HepG2 (cell line): ENCODE results near the gene UXS1. TPM values are rescaled to one million over a fixed set of nuclear protein-coding genes. Genes with fewer than 3 reads are reported as not detected.

Experiments used
- AGO1 ChIP-seq: fragments of 200-400 bp; formaldehyde crosslinking; IDR thresholded peaks from 2 replicates; pipeline ENCODE4 v1.6.1; 2017; ENCODE audit warnings: mild to moderate bottlenecking, low read depth, low read length, moderate library complexity; ENCODE audit not compliant: poor library complexity, severe bottlenecking
- E2F5 ChIP-seq: sonication (generic); formaldehyde crosslinking; conservative IDR thresholded peaks from 2 replicates; pipeline ENCODE4 v1.4.0; 2020; ENCODE audit warnings: missing genetic modification reagents
- HNRNPL ChIP-seq: fragments of 200-400 bp; formaldehyde crosslinking; IDR thresholded peaks from 2 replicates; pipeline ENCODE4 v1.6.1; 2017; ENCODE audit warnings: mild to moderate bottlenecking, low read depth, low read length
- KDM5A ChIP-seq: fragments of 200-600 bp; sonication (generic); IDR thresholded peaks from 2 replicates; pipeline ENCODE4 v1.7.0; 2018; ENCODE audit warnings: antibody characterized with exemption, mild to moderate bottlenecking, low read length, borderline replicate concordance
- MXD3 ChIP-seq: IDR thresholded peaks from 2 replicates; pipeline ENCODE4 v1.6.1; 2016; ENCODE audit warnings: mild to moderate bottlenecking, missing biosample characterization, missing genetic modification reagents
- NFATC3 ChIP-seq: sonication (generic); formaldehyde crosslinking; IDR thresholded peaks from 2 replicates; pipeline ENCODE4 v1.5.1; 2020; ENCODE audit warnings: mild to moderate bottlenecking, missing genetic modification reagents
- PLSCR1 ChIP-seq: sonication (generic); formaldehyde crosslinking; IDR thresholded peaks from 2 replicates; pipeline ENCODE4 v1.5.0; 2020; ENCODE audit warnings: missing genetic modification reagents, mild to moderate bottlenecking, borderline replicate concordance
- PTBP1 ChIP-seq: fragments of 200-400 bp; formaldehyde crosslinking; IDR thresholded peaks from 2 replicates; pipeline ENCODE4 v1.6.1; 2018; ENCODE audit warnings: low read length, low read depth; ENCODE audit not compliant: poor library complexity, severe bottlenecking
- RXRB ChIP-seq: IDR thresholded peaks from 2 replicates; pipeline ENCODE4 v1.6.1; 2016; ENCODE audit warnings: borderline replicate concordance, missing genetic modification reagents, missing compliant biosample characterization
- SIX1 ChIP-seq: sonication (generic); formaldehyde crosslinking; IDR thresholded peaks from 2 replicates; pipeline ENCODE4 v1.4.0; 2020; ENCODE audit warnings: missing genetic modification reagents, borderline replicate concordance
- THAP9 ChIP-seq: sonication (generic); formaldehyde crosslinking; IDR thresholded peaks from 2 replicates; pipeline ENCODE4; 2020; ENCODE audit warnings: missing genetic modification reagents, mild to moderate bottlenecking, borderline replicate concordance
- ZBTB7B ChIP-seq: sonication (generic); formaldehyde crosslinking; IDR thresholded peaks from 2 replicates; pipeline ENCODE4 v1.4.0; 2020; ENCODE audit warnings: missing genetic modification reagents
- ZFP36L1 ChIP-seq: sonication (generic); formaldehyde crosslinking; IDR thresholded peaks from 2 replicates; pipeline ENCODE4 v1.8.0; 2022; ENCODE audit warnings: mild to moderate bottlenecking, missing genetic modification reagents, moderate library complexity
- ZFP62 ChIP-seq: sonication (generic); formaldehyde crosslinking; IDR thresholded peaks from 2 replicates; pipeline ENCODE4 v1.4.0; 2020; ENCODE audit warnings: missing genetic modification reagents
- ZFP91 ChIP-seq: sonication (generic); formaldehyde crosslinking; IDR thresholded peaks from 2 replicates; pipeline ENCODE4 v1.9.0; 2022; ENCODE audit warnings: missing genetic modification reagents, mild to moderate bottlenecking, borderline replicate concordance
- ZNF432 ChIP-seq: sonication (generic); formaldehyde crosslinking; IDR thresholded peaks from 2 replicates; pipeline ENCODE4 v1.5.0; 2020; ENCODE audit warnings: missing genetic modification reagents, mild to moderate bottlenecking, borderline replicate concordance
- ZNF512B ChIP-seq: sonication (generic); formaldehyde crosslinking; IDR thresholded peaks from 2 replicates; pipeline ENCODE4 v1.5.1; 2020; ENCODE audit warnings: missing genetic modification reagents, mild to moderate bottlenecking, borderline replicate concordance
- ZNF572 ChIP-seq: sonication (generic); formaldehyde crosslinking; IDR thresholded peaks from 2 replicates; pipeline ENCODE4 v1.5.1; 2020; ENCODE audit warnings: mild to moderate bottlenecking, missing genetic modification reagents
- ZNF598 ChIP-seq: sonication (generic); formaldehyde crosslinking; IDR thresholded peaks from 2 replicates; pipeline ENCODE4 v1.5.1; 2020; ENCODE audit warnings: mild to moderate bottlenecking, missing genetic modification reagents, borderline replicate concordance
- ZNF879 ChIP-seq: sonication (generic); formaldehyde crosslinking; IDR thresholded peaks from 2 replicates; pipeline ENCODE4 v1.8.1; 2023; ENCODE audit warnings: missing genetic modification reagents
- polyA plus RNA-seq, 8 experiments: library from polyadenylated mRNA; depleted of rRNA in 3 of 8; stranded (reverse) in 7 of 8; unstranded in 1 of 8; fragments of >200 nt; fragmentation: Illumina TruSeq in 4 of 8; extraction: Trizol in 4 of 8; gene quantifications; 2 replicates each; pipeline versions ENCODE4 v1.2.1 to v1.2.3, GENCODE V29; 2011 to 2016; ENCODE audit warnings: low read depth in 4 of 8, missing spikeins in 1 of 8, mixed read lengths in 1 of 8; ENCODE audit not compliant: insufficient read depth in 1 of 8
- total RNA-seq, 5 experiments: library from RNA; depleted of rRNA; stranded (reverse); fragments of >200 nt; fragmentation: Illumina TruSeq; extraction: Trizol; gene quantifications; 2 replicates each; pipeline ENCODE4 v1.2.3, GENCODE V29; 2016; ENCODE audit warnings: low read depth in 1 of 5

Gene UXS1
- total and polyA plus RNA-seq, 2 of the 13 experiments (the other 11 are each of a cell fraction or from before 2014, with no cell fraction given), result 53.3 to 110 TPM

- TF ChIP-seq PLSCR1, result no peak
- no peak for TF ChIP-seq NFATC3 (CRISPR knock-in tag)
- no peak for TF ChIP-seq MXD3 (CRISPR knock-in tag)
- TF ChIP-seq KDM5A, result no peak
- TF ChIP-seq AGO1, result no peak
- TF ChIP-seq HNRNPL, result no peak
- TF ChIP-seq ZFP36L1 (CRISPR knock-in tag), result no peak
- TF ChIP-seq RXRB, result peak; percentile 44; the same call in 1 of the 2 replicates
- TF ChIP-seq THAP9, result no peak
- no peak for TF ChIP-seq E2F5 (CRISPR knock-in tag)
- no peak for TF ChIP-seq PTBP1
- TF ChIP-seq ZNF572 (CRISPR knock-in tag), result no peak
- TF ChIP-seq ZNF598 (CRISPR knock-in tag), result no peak
- 0 out of 2 replicates have a peak, but pooled peaks have one; percentile 26 for TF ChIP-seq ZFP91 (CRISPR knock-in tag)
- TF ChIP-seq ZNF512B, result no peak
- TF ChIP-seq ZFP62 (CRISPR knock-in tag), result no peak
- no peak for TF ChIP-seq ZNF879 (CRISPR knock-in tag)
- TF ChIP-seq SIX1 (CRISPR knock-in tag), result 0 out of 2 replicates have a peak, but pooled peaks have one; percentile 11
- TF ChIP-seq ZNF432 (CRISPR knock-in tag), result no peak
- no peak for TF ChIP-seq ZBTB7B (CRISPR knock-in tag)
Observed at GRCh38 chr2:106126705-106127281, 67.3 kb downstream of the UXS1 start (continued).
